Fibroblast of lung (primary cell): ENCODE data around the gene YWHAQ. TPM values are rescaled to one million over a fixed set of nuclear protein-coding genes. Genes with fewer than 3 reads are reported as not detected.

Source experiments
- DNase-seq, 2 donors: peaks; one replicate each; pipeline versions ENCODE4 v3.0.0 to v3.0.0-alpha.2; 2010; ENCODE audit warnings: low read depth in 2 of 2
- H2AFZ ChIP-seq: 2 replicates; pipeline ENCODE4 v1.5.1; 2012; ENCODE audit warnings: low read length, control low read depth, inconsistent platforms
- H3K27ac ChIP-seq: 2 replicates; pipeline ENCODE4 v1.5.1; 2011; ENCODE audit warnings: low read length, control low read depth; ENCODE audit not compliant: insufficient read depth
- H3K27me3 ChIP-seq: 2 replicates; pipeline ENCODE4 v1.5.1; 2011; ENCODE audit warnings: mild to moderate bottlenecking, low read length; ENCODE audit not compliant: control insufficient read depth, insufficient read depth
- H3K36me3 ChIP-seq: 2 replicates; pipeline ENCODE4 v1.5.1; 2011; ENCODE audit warnings: low read length; ENCODE audit not compliant: control insufficient read depth, insufficient read depth
- H3K4me1 ChIP-seq: 2 replicates; pipeline ENCODE4 v1.5.1; 2011; ENCODE audit warnings: low read length; ENCODE audit not compliant: control insufficient read depth, insufficient read depth; ENCODE audit errors: extremely low read depth
- H3K4me2 ChIP-seq: 2 replicates; pipeline ENCODE4 v1.5.1; 2011; ENCODE audit warnings: low read length, control low read depth; ENCODE audit not compliant: insufficient read depth; ENCODE audit errors: extremely low read depth
- H3K4me3 ChIP-seq, 4 experiments: fragments of 200-600 bp in 1 of 4; sonication (generic) in 1 of 4; replicated peaks in 1 of 4; 2 replicates each; pipeline ENCODE4 v1.5.1; 2011 to 2016; ENCODE audit warnings: low read length in 4 of 4, low read depth in 3 of 4, mild to moderate bottlenecking in 3 of 4, control low read depth in 2 of 4, inconsistent platforms in 1 of 4, mixed read lengths in 1 of 4; ENCODE audit not compliant: insufficient read depth in 1 of 4; ENCODE audit errors: control extremely low read depth in 1 of 4
- H3K79me2 ChIP-seq: 2 replicates; pipeline ENCODE4 v1.5.1; 2012; ENCODE audit warnings: mild to moderate bottlenecking, low read length, inconsistent platforms; ENCODE audit not compliant: control insufficient read depth, insufficient read depth
- H3K9ac ChIP-seq: 2 replicates; pipeline ENCODE4 v1.5.1; 2011; ENCODE audit warnings: mild to moderate bottlenecking, low read length, control low read depth; ENCODE audit not compliant: insufficient read depth
- H3K9me3 ChIP-seq: 2 replicates; pipeline ENCODE4 v1.5.1; 2012; ENCODE audit warnings: low read depth, low read length; ENCODE audit not compliant: control insufficient read depth, insufficient read depth
- H4K20me1 ChIP-seq: 2 replicates; pipeline ENCODE4 v1.5.1; 2011; ENCODE audit warnings: low read length; ENCODE audit not compliant: control insufficient read depth, insufficient read depth; ENCODE audit errors: extremely low read depth
- EZH2 ChIP-seq: IDR thresholded peaks from 2 replicates; pipeline ENCODE4 v1.5.1; 2012; ENCODE audit warnings: low read length, control low read depth, mild to moderate bottlenecking; ENCODE audit errors: missing control alignments
- polyA plus RNA-seq, 2 donors: library from polyadenylated mRNA; depleted of rRNA in 1 of 2; stranded (reverse) in 1 of 2; unstranded in 1 of 2; fragments of >200 nt; gene quantifications; 2 replicates each; pipeline ENCODE4 v1.2.1, GENCODE V29; 2011 to 2012; ENCODE audit warnings: missing spikeins in 1 of 2
- total RNA-seq: library from RNA; depleted of rRNA; stranded (reverse); fragments of >200 nt; gene quantifications from 2 replicates; pipeline ENCODE4 v1.2.1, GENCODE V29; 2014
- TF ChIP-seq, protein P1 (sequence below), 2 donors: IDR thresholded peaks in 1 of 2; conservative IDR thresholded peaks in 1 of 2; 1 replicate in 1 of 2; 2 replicates in 1 of 2; pipeline ENCODE4 v1.5.1; 2011 to 2012; ENCODE audit warnings: low read length in 2 of 2, control low read depth in 1 of 2, inconsistent platforms in 1 of 2, low read depth in 1 of 2, mild to moderate bottlenecking in 1 of 2

Gene YWHAQ
- total and polyA plus RNA-seq, 2 donors (not counting 1 experiment from before 2014, with no cell fraction given): 323 to 510 TPM

- Histone ChIP-seq H3K27me3 (no peaks in the 10 kb centered on the region), H3K4me3 (no peak overlapping the region)
- peak in 1 of 2 donors; percentile 71 for DNase-seq
Measured at GRCh38 chr2:9644603-9645002, 13.8 kb upstream of the YWHAQ start.

DNA sequence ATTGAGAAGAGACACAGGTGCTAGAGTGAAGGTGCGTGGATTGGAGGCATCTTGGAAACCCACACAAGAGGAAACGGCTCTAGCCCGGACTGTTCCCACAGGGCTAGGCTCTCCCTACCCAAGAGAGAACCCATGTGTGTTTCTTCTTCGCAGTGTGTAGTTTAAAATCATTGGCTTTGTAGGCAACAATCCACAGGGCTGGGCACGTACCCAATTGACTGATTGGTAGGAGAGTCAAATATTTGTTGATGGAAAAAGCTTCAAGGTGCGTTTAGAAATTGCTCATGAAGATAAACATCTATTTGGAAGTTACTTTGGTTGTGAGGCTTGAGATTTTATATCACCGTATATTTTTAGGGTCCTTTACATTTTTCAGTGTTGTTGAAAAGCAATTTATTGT is 13.2 kb upstream of the YWHAQ start:
- Histone ChIP-seq H3K27ac (no peak overlapping the region), H3K9me3 (no peaks in the 10 kb centered on the region), H3K27me3 (no peaks in the 10 kb centered on the region), H3K36me3 (no peaks in the 10 kb centered on the region), H2AFZ (no peak overlapping the region), H3K4me2 (no peak overlapping the region), H3K9ac (no peak overlapping the region), H4K20me1 (no peaks in the 10 kb centered on the region), H3K4me1 (peaks cover 9% of the 10 kb centered on the region), H3K79me2 (no peaks in the 10 kb centered on the region), H3K4me3 (no peak overlapping the region)
- no peak for DNase-seq
- no peak for TF ChIP-seq EZH2
- TF ChIP-seq, protein P1, sequence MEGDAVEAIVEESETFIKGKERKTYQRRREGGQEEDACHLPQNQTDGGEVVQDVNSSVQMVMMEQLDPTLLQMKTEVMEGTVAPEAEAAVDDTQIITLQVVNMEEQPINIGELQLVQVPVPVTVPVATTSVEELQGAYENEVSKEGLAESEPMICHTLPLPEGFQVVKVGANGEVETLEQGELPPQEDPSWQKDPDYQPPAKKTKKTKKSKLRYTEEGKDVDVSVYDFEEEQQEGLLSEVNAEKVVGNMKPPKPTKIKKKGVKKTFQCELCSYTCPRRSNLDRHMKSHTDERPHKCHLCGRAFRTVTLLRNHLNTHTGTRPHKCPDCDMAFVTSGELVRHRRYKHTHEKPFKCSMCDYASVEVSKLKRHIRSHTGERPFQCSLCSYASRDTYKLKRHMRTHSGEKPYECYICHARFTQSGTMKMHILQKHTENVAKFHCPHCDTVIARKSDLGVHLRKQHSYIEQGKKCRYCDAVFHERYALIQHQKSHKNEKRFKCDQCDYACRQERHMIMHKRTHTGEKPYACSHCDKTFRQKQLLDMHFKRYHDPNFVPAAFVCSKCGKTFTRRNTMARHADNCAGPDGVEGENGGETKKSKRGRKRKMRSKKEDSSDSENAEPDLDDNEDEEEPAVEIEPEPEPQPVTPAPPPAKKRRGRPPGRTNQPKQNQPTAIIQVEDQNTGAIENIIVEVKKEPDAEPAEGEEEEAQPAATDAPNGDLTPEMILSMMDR (conservative IDR thresholded peaks at IDR 0.05 in 1 of 2, IDR thresholded peaks at IDR 0.05 in 1 of 2; ENCODE audit: low read depth in 1 of 2, low read length in 2 of 2): no peak

More at GRCh38 chr2:9644603-9645002, 13.8 kb upstream of the YWHAQ start:
- Histone ChIP-seq H3K79me2 (no peaks in the 10 kb centered on the region), H3K4me2 (no peak overlapping the region), H3K4me1 (peaks cover 3% of the 10 kb centered on the region), H4K20me1 (no peaks in the 10 kb centered on the region), H3K27ac (no peak overlapping the region), H3K36me3 (no peaks in the 10 kb centered on the region), H3K9ac (no peak overlapping the region), H2AFZ (no peak overlapping the region), H3K9me3 (no peaks in the 10 kb centered on the region)
- TF ChIP-seq EZH2: no peak

- TF ChIP-seq, protein P1 (conservative IDR thresholded peaks at IDR 0.05 in 1 of 2, IDR thresholded peaks at IDR 0.05 in 1 of 2; ENCODE audit: low read depth in 1 of 2, low read length in 2 of 2): no peak
- no peak for TF ChIP-seq EZH2
Measured at GRCh38 chr2:9641641-9642040, 10.8 kb upstream of the YWHAQ start.

More at GRCh38 chr2:9641641-9642040, 10.8 kb upstream of the YWHAQ start:
- Histone ChIP-seq H4K20me1 (no peaks in the 10 kb centered on the region), H3K9ac (no peak overlapping the region), H3K4me1 (peaks cover 26% of the 10 kb centered on the region), H3K36me3 (no peaks in the 10 kb centered on the region), H3K4me3 (no peak overlapping the region), H2AFZ (no peak overlapping the region), H3K27me3 (no peaks in the 10 kb centered on the region), H3K79me2 (no peaks in the 10 kb centered on the region), H3K9me3 (no peaks in the 10 kb centered on the region), H3K27ac (no peak overlapping the region), H3K4me2 (no peak overlapping the region)
- no peak for DNase-seq
